Natural killer cell treated with Interleukin-12 subunit alpha and Interleukin-12 subunit beta and Interleukin-15 and Interleukin-18, amount 100 ng/mL, for 72 hours (primary cell): ENCODE results near the gene MSANTD2. TPM values are rescaled to one million over a fixed set of nuclear protein-coding genes. Genes with fewer than 3 reads are reported as not detected.

Source experiments
- ATAC-seq, 2 donors: fragments of 150-1000 bp; cut with Tn5 transposase in 1 of 2; sonication (Bioruptor Pico), chemical (Tn5 transposase) in 1 of 2; 2 replicates each; pipeline ENCODE4 v1.10.0; 2021
- DNase-seq: peaks from one replicate; pipeline ENCODE4 v3.0.0; 2022; ENCODE audit warnings: low spot score
- H3K27ac Mint-ChIP-seq, 2 donors: 1 replicate in 1 of 2; 2 replicates in 1 of 2; pipeline ENCODE4 v1.8.0; 2022; ENCODE audit warnings: mixed read lengths in 2 of 2, mild to moderate bottlenecking in 1 of 2, moderate library complexity in 1 of 2
- H3K27me3 Mint-ChIP-seq, 2 donors: 1 replicate in 1 of 2; 2 replicates in 1 of 2; pipeline ENCODE4 v1.8.0; 2022; ENCODE audit warnings: mixed read lengths in 2 of 2
- H3K36me3 Mint-ChIP-seq: one replicate; pipeline ENCODE4 v1.8.0; 2022; ENCODE audit warnings: mixed read lengths
- H3K4me1 Mint-ChIP-seq, 2 donors: 1 replicate in 1 of 2; 2 replicates in 1 of 2; pipeline ENCODE4 v1.8.0; 2022; ENCODE audit warnings: low read depth in 2 of 2, mixed read lengths in 2 of 2, mild to moderate bottlenecking in 1 of 2
- H3K4me3 Mint-ChIP-seq: one replicate; pipeline ENCODE4 v1.8.0; 2022; ENCODE audit warnings: mixed read lengths
- H3K9me3 Mint-ChIP-seq: 2 replicates; pipeline ENCODE4 v1.8.0; 2022; ENCODE audit warnings: mixed read lengths
- total RNA-seq, 2 donors: library from RNA; stranded (reverse); gene quantifications; one replicate each; pipeline ENCODE4 v1.2.3, GENCODE V29; 2022

The MSANTD2 gene
- total RNA-seq, 2 donors from 2014 or later, result 10.5 to 20.4 TPM

- H3K4me3 Mint-ChIP-seq, result no peak overlapping the region
- peaks cover 26 to 38% of the 10 kb centered on the region in 2 donors for H3K27me3 Mint-ChIP-seq
- no peak overlapping the region for H3K27ac Mint-ChIP-seq
- DNase-seq (no peak), ATAC-seq (no peak)
- no peaks in the 10 kb centered on the region for H3K36me3 Mint-ChIP-seq
- H3K9me3 Mint-ChIP-seq, result no peaks in the 10 kb centered on the region
- peaks cover 6 to 8% of the 10 kb centered on the region in 2 donors for H3K4me1 Mint-ChIP-seq
These were observed 34.4 kb upstream of the MSANTD2 start for GRCh38 chr11:124834526-124835180.

- no peaks in the 10 kb centered on the region for H3K36me3 Mint-ChIP-seq
- ATAC-seq (no peak), DNase-seq (no peak)
- H3K27me3 Mint-ChIP-seq, result peaks cover 13 to 26% of the 10 kb centered on the region in 2 donors
- no peak overlapping the region for H3K4me3 Mint-ChIP-seq
- no peak overlapping the region for H3K27ac Mint-ChIP-seq
- H3K9me3 Mint-ChIP-seq, result no peaks in the 10 kb centered on the region
- H3K4me1 Mint-ChIP-seq, result peaks cover 6 to 8% of the 10 kb centered on the region in 2 donors
These were observed 32.4 kb upstream of the MSANTD2 start for GRCh38 chr11:124832571-124832970.

GRCh38 chr11:124831897-124832296, 31.7 kb upstream of the MSANTD2 start:
- no peak overlapping the region for H3K27ac Mint-ChIP-seq
- H3K4me1 Mint-ChIP-seq, result peaks cover 5 to 6% of the 10 kb centered on the region in 2 donors
- DNase-seq (no peak), ATAC-seq (no peak)
- H3K36me3 Mint-ChIP-seq, result no peaks in the 10 kb centered on the region
- no peaks in the 10 kb centered on the region for H3K9me3 Mint-ChIP-seq
- H3K4me3 Mint-ChIP-seq, result no peak overlapping the region
- peaks cover 16 to 31% of the 10 kb centered on the region in 2 donors for H3K27me3 Mint-ChIP-seq

- DNase-seq, result no peak
- H3K36me3 Mint-ChIP-seq, result no peaks in the 10 kb centered on the region
- no peak overlapping the region for H3K27ac Mint-ChIP-seq
- H3K4me1 Mint-ChIP-seq, result no peaks in the 10 kb centered on the region
- H3K4me3 Mint-ChIP-seq, result no peak overlapping the region
- H3K27me3 Mint-ChIP-seq, result peaks cover 16 to 34% of the 10 kb centered on the region in 2 donors
- no peaks in the 10 kb centered on the region for H3K9me3 Mint-ChIP-seq
- no peak for ATAC-seq
These were observed 30.5 kb upstream of the MSANTD2 start for GRCh38 chr11:124830749-124831148.

- Mint-ChIP-seq H3K4me3 (no peak overlapping the region), H3K4me1 (no peaks in the 10 kb centered on the region), H3K36me3 (no peaks in the 10 kb centered on the region)
These were observed 29.8 kb upstream of the MSANTD2 start for GRCh38 chr11:124829986-124830385.

GRCh38 chr11:124825876-124826275, 25.7 kb upstream of the MSANTD2 start:
- Mint-ChIP-seq H3K36me3 (no peaks in the 10 kb centered on the region), H3K4me3 (no peak overlapping the region), H3K9me3 (no peaks in the 10 kb centered on the region), H3K27ac (no peak overlapping the region), H3K4me1 (no peaks in the 10 kb centered on the region), H3K27me3 (peaks cover 25 to 34% of the 10 kb centered on the region in 2 donors)
- DNase-seq, result no peak
- ATAC-seq, result no peak

More at GRCh38 chr11:124829986-124830385, 29.8 kb upstream of the MSANTD2 start:
- Mint-ChIP-seq H3K27ac (no peak overlapping the region), H3K9me3 (no peaks in the 10 kb centered on the region), H3K27me3 (peaks cover 14 to 28% of the 10 kb centered on the region in 2 donors)
- no peak for DNase-seq
- ATAC-seq, result no peak

GRCh38 chr11:124823512-124824376, 23.5 kb upstream of the MSANTD2 start:
- H3K36me3 Mint-ChIP-seq, result no peaks in the 10 kb centered on the region

GRCh38 chr11:124821995-124822730, 22.0 kb upstream of the MSANTD2 start:
- no peak for DNase-seq
- Mint-ChIP-seq H3K9me3 (no peaks in the 10 kb centered on the region), H3K36me3 (no peaks in the 10 kb centered on the region), H3K4me1 (no peaks in the 10 kb centered on the region), H3K27me3 (peaks cover 38 to 44% of the 10 kb centered on the region in 2 donors), H3K27ac (no peak overlapping the region), H3K4me3 (no peak overlapping the region)
- ATAC-seq, result no peak

More at GRCh38 chr11:124823512-124824376, 23.5 kb upstream of the MSANTD2 start:
- no peak for DNase-seq
- Mint-ChIP-seq H3K4me1 (no peaks in the 10 kb centered on the region), H3K27me3 (peaks cover 33 to 34% of the 10 kb centered on the region in 2 donors), H3K27ac (no peak overlapping the region), H3K9me3 (no peaks in the 10 kb centered on the region), H3K4me3 (no peak overlapping the region)
- ATAC-seq, result no peak

GRCh38 chr11:124817036-124817435, 16.8 kb upstream of the MSANTD2 start:
- DNase-seq (no peak), ATAC-seq (no peak)
- H3K36me3 Mint-ChIP-seq, result no peaks in the 10 kb centered on the region
- no peaks in the 10 kb centered on the region for H3K4me1 Mint-ChIP-seq
- H3K27me3 Mint-ChIP-seq, result peaks cover 42 to 51% of the 10 kb centered on the region in 2 donors
- H3K27ac Mint-ChIP-seq, result no peak overlapping the region
- no peak overlapping the region for H3K4me3 Mint-ChIP-seq
- no peaks in the 10 kb centered on the region for H3K9me3 Mint-ChIP-seq

- H3K4me3 Mint-ChIP-seq, result no peak overlapping the region
- no peak for DNase-seq
- ATAC-seq, result no peak
- peaks cover 40 to 58% of the 10 kb centered on the region in 2 donors for H3K27me3 Mint-ChIP-seq
- no peaks in the 10 kb centered on the region for H3K9me3 Mint-ChIP-seq
- H3K36me3 Mint-ChIP-seq, result no peaks in the 10 kb centered on the region
- no peaks in the 10 kb centered on the region for H3K4me1 Mint-ChIP-seq
- no peak overlapping the region for H3K27ac Mint-ChIP-seq
These were observed 14.5 kb upstream of the MSANTD2 start for GRCh38 chr11:124814739-124815138.

GRCh38 chr11:124812876-124813275, 12.7 kb upstream of the MSANTD2 start:
- DNase-seq (no peak), ATAC-seq (no peak)
- H3K4me1 Mint-ChIP-seq, result no peaks in the 10 kb centered on the region
- H3K27me3 Mint-ChIP-seq, result peaks cover 32 to 51% of the 10 kb centered on the region in 2 donors
- H3K4me3 Mint-ChIP-seq, result no peak overlapping the region
- H3K27ac Mint-ChIP-seq, result no peak overlapping the region
- H3K36me3 Mint-ChIP-seq, result no peaks in the 10 kb centered on the region
- H3K9me3 Mint-ChIP-seq, result no peaks in the 10 kb centered on the region

GRCh38 chr11:124811399-124812125, 11.4 kb upstream of the MSANTD2 start:
- ATAC-seq, result no peak
- Mint-ChIP-seq H3K27ac (no peak overlapping the region), H3K27me3 (peaks cover 32 to 40% of the 10 kb centered on the region in 2 donors), H3K36me3 (no peaks in the 10 kb centered on the region), H3K4me1 (no peaks in the 10 kb centered on the region), H3K4me3 (no peak overlapping the region), H3K9me3 (no peaks in the 10 kb centered on the region)
- DNase-seq, result no peak

- Mint-ChIP-seq H3K4me1 (no peaks in the 10 kb centered on the region), H3K9me3 (no peaks in the 10 kb centered on the region), H3K4me3 (no peak overlapping the region), H3K27ac (no peak overlapping the region), H3K27me3 (peaks cover 14 to 16% of the 10 kb centered on the region in 2 donors), H3K36me3 (no peaks in the 10 kb centered on the region)
- DNase-seq (no peak), ATAC-seq (no peak)
These were observed 7.6 kb upstream of the MSANTD2 start for GRCh38 chr11:124807660-124808270.
